Trophoblast cell (in vitro differentiated cells and primary cell): Measurements from ENCODE around the gene FHAD1.
A peak's percentile ranks its signal among the peaks of the same experiment; 100 is the strongest.

Experiments
- DNase-seq, 2 donors: peaks; one replicate each; pipeline ENCODE4 v3.0.0-alpha.2; 2016
- H2AFZ ChIP-seq: 2 replicates; pipeline ENCODE4 v1.6.1; 2013; ENCODE audit warnings: low read length, moderate library complexity, mild to moderate bottlenecking; ENCODE audit not compliant: insufficient read depth, poor library complexity
- H2AK5ac ChIP-seq: 2 replicates; pipeline ENCODE4 v1.6.1; 2013; ENCODE audit warnings: mild to moderate bottlenecking, low read length
- H2BK120ac ChIP-seq: 2 replicates; pipeline ENCODE4 v1.6.1; 2013; ENCODE audit warnings: low read length, mild to moderate bottlenecking, moderate library complexity; ENCODE audit not compliant: insufficient read depth, poor library complexity
- H2BK12ac ChIP-seq: 2 replicates; pipeline ENCODE4 v1.6.1; 2013; ENCODE audit warnings: mild to moderate bottlenecking, low read length, moderate library complexity
- H2BK5ac ChIP-seq: 2 replicates; pipeline ENCODE4 v1.6.1; 2013; ENCODE audit warnings: low read length, low read depth, moderate library complexity, mild to moderate bottlenecking; ENCODE audit not compliant: poor library complexity
- H3K14ac ChIP-seq: 2 replicates; pipeline ENCODE4 v1.6.1; 2013; ENCODE audit warnings: mild to moderate bottlenecking, low read length
- H3K18ac ChIP-seq: 2 replicates; pipeline ENCODE4 v1.6.1; 2013; ENCODE audit warnings: mild to moderate bottlenecking, low read length
- H3K23ac ChIP-seq: 2 replicates; pipeline ENCODE4 v1.6.1; 2013; ENCODE audit warnings: low read length
- H3K27ac ChIP-seq: 2 replicates; pipeline ENCODE4 v1.5.1; 2013; ENCODE audit warnings: low read depth, mild to moderate bottlenecking, inconsistent platforms, low read length, moderate library complexity
- H3K27me3 ChIP-seq: 2 replicates; pipeline ENCODE4 v1.6.1; 2013; ENCODE audit warnings: inconsistent platforms, mild to moderate bottlenecking, low read length, moderate library complexity; ENCODE audit not compliant: insufficient read depth
- H3K36me3 ChIP-seq, 2 experiments: 1 replicate in 1 of 2; 2 replicates in 1 of 2; pipeline ENCODE4 v1.6.1; 2013; ENCODE audit warnings: low read length in 2 of 2, mild to moderate bottlenecking in 2 of 2, moderate library complexity in 1 of 2; ENCODE audit not compliant: insufficient read depth in 2 of 2, control insufficient read depth in 1 of 2
- H3K4ac ChIP-seq: 2 replicates; pipeline ENCODE4 v1.6.1; 2013; ENCODE audit warnings: low read depth, mild to moderate bottlenecking, low read length, moderate library complexity
- H3K4me1 ChIP-seq, 2 experiments: 1 replicate in 1 of 2; 2 replicates in 1 of 2; pipeline ENCODE4 v1.6.1; 2013; ENCODE audit warnings: low read length in 2 of 2, mild to moderate bottlenecking in 2 of 2, moderate library complexity in 1 of 2; ENCODE audit not compliant: insufficient read depth in 2 of 2, control insufficient read depth in 1 of 2
- H3K4me2 ChIP-seq: 2 replicates; pipeline ENCODE4 v1.6.1; 2013; ENCODE audit warnings: inconsistent platforms, mild to moderate bottlenecking, low read length, moderate library complexity
- H3K4me3 ChIP-seq: 2 replicates; pipeline ENCODE4 v1.5.1; 2013; ENCODE audit warnings: mild to moderate bottlenecking, low read depth, low read length, inconsistent platforms
- H3K79me1 ChIP-seq: one replicate; pipeline ENCODE4 v1.6.1; 2013; ENCODE audit warnings: low read length
- H3K79me2 ChIP-seq: 2 replicates; pipeline ENCODE4 v1.6.1; 2013; ENCODE audit warnings: low read length, mild to moderate bottlenecking; ENCODE audit not compliant: control insufficient read depth, insufficient read depth, poor library complexity
- H3K9ac ChIP-seq: 2 replicates; pipeline ENCODE4 v1.6.1; 2013; ENCODE audit warnings: mild to moderate bottlenecking, low read length
- H3K9me3 ChIP-seq: 2 replicates; pipeline ENCODE4 v1.6.1; 2013; ENCODE audit warnings: low read depth, mild to moderate bottlenecking, control low read depth, inconsistent platforms, low read length; ENCODE audit not compliant: insufficient read depth
- H4K12ac ChIP-seq: 2 replicates; pipeline ENCODE4 v1.6.1; 2013; ENCODE audit warnings: low read depth, mild to moderate bottlenecking, low read length, moderate library complexity
- H4K8ac ChIP-seq: 2 replicates; pipeline ENCODE4 v1.6.1; 2013; ENCODE audit warnings: low read depth, mild to moderate bottlenecking, low read length, moderate library complexity
- H4K91ac ChIP-seq: one replicate; pipeline ENCODE4 v1.6.1; 2013; ENCODE audit warnings: low read depth, mild to moderate bottlenecking, low read length, moderate library complexity
- WGBS: extraction: QIAGEN DNeasy Blood & Tissue Kit; methylation state at CpG from one replicate; pipeline ENCODE4 v1.1.7; 2013; ENCODE audit warnings: missing lambda C conversion rate; ENCODE audit not compliant: insufficient read length, insufficient coverage; ENCODE audit errors: extremely low coverage; 5-methylcytosine and 5-hydroxymethylcytosine counted together

Gene FHAD1

DNA sequence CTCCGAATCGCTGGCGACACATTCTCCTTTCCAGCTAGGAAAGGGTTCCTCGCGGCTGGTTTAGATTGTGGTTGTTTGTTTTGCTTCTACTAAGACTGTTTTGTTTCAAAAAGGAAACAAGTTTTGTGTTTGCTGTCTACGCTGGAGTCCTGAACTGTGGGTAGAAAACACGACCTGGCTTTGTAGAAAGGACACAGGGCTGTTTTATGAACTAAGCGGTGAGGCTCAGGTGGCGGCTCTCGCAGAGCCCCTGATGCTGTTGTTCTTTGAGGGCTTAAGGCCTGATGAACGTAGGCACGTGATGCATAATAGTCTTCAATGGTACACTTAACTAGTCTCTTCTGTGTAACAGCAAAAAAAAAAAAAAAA, 27.0 kb upstream of the FHAD1 start:
- H3K18ac ChIP-seq, result no peak overlapping the region
- no peak overlapping the region for H2BK12ac ChIP-seq
- H3K14ac ChIP-seq, result no peak overlapping the region
- peaks cover 6% of the 10 kb centered on the region for H3K9me3 ChIP-seq
- no peak overlapping the region for H4K12ac ChIP-seq
- no peak overlapping the region for H3K23ac ChIP-seq
- no peak overlapping the region for H2AK5ac ChIP-seq
- no peak overlapping the region for H3K4me2 ChIP-seq
- H3K79me2 ChIP-seq, result peaks cover 2% of the 10 kb centered on the region
- H3K4ac ChIP-seq, result no peak overlapping the region
- H3K27ac ChIP-seq, result no peak overlapping the region
- WGBS, result no CpG with 5 or more reads among the region's 12 CpGs
- no peak overlapping the region for H3K4me3 ChIP-seq
- peaks cover 10 to 12% of the 10 kb centered on the region in 2 experiments for H3K36me3 ChIP-seq
- no peaks in the 10 kb centered on the region for H3K27me3 ChIP-seq
- no peak overlapping the region for H2BK120ac ChIP-seq
- H3K4me1 ChIP-seq, result peaks cover 3 to 4% of the 10 kb centered on the region in 2 experiments
- H4K91ac ChIP-seq, result no peak overlapping the region
- no peak overlapping the region for H3K9ac ChIP-seq
- peaks cover 6% of the 10 kb centered on the region for H3K79me1 ChIP-seq
- no peak for DNase-seq
- no peak overlapping the region for H4K8ac ChIP-seq
- H2AFZ ChIP-seq, result no peak overlapping the region
- no peak overlapping the region for H2BK5ac ChIP-seq

DNA sequence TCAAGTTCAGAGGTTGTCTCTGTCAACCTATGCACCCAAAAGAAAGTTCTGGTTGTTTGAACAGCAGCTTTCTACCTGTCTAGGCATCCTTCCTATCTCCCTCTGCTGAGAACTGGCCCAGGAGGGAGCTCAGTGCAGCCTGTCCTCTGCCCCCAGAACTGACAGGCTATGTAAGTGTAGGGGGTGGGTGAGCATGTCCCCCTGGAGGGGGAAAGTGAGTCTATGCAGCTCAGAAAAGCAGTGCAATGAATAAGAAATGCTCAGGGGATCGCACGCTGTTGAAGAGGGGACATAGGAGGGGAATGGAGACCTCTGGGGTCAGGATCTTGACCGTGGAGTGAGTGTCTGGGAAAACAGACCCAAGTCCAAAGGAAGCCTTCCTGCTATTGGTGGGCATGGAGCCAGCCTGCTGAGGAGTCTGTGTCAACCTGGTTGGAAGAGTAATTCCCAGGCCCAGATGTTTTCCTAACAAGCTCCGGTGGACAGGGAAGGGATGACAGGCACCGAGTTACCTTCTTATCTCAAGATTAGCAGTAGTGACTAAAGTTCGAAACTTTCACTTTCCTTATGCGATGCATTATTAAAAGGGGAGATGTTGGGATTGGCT, 26.1 kb upstream of the FHAD1 start:
- no peak overlapping the region for H3K4me2 ChIP-seq
- no peak overlapping the region for H2BK120ac ChIP-seq
- no peak overlapping the region for H3K9ac ChIP-seq
- H3K4ac ChIP-seq, result no peak overlapping the region
- no peaks in the 10 kb centered on the region for H3K79me2 ChIP-seq
- H2AFZ ChIP-seq, result no peak overlapping the region
- no peak overlapping the region for H3K14ac ChIP-seq
- H3K79me1 ChIP-seq, result peaks cover 3% of the 10 kb centered on the region
- H3K27me3 ChIP-seq, result no peaks in the 10 kb centered on the region
- no peak overlapping the region for H4K8ac ChIP-seq
- no peak overlapping the region for H3K4me3 ChIP-seq
- H2BK12ac ChIP-seq, result no peak overlapping the region
- peaks cover 4% of the 10 kb centered on the region for H3K9me3 ChIP-seq
- no peak for DNase-seq
- H2AK5ac ChIP-seq, result no peak overlapping the region
- H4K12ac ChIP-seq, result no peak overlapping the region
- no peak overlapping the region for H4K91ac ChIP-seq
- H3K23ac ChIP-seq, result no peak overlapping the region
- H3K36me3 ChIP-seq, result peaks cover 10 to 12% of the 10 kb centered on the region in 2 experiments
- no peak overlapping the region for H3K27ac ChIP-seq
- WGBS, result no CpG with 5 or more reads among the region's 7 CpGs
- H2BK5ac ChIP-seq, result no peak overlapping the region
- H3K4me1 ChIP-seq, result peaks cover 0 to 2% of the 10 kb centered on the region in 2 experiments
- H3K18ac ChIP-seq, result no peak overlapping the region

DNA sequence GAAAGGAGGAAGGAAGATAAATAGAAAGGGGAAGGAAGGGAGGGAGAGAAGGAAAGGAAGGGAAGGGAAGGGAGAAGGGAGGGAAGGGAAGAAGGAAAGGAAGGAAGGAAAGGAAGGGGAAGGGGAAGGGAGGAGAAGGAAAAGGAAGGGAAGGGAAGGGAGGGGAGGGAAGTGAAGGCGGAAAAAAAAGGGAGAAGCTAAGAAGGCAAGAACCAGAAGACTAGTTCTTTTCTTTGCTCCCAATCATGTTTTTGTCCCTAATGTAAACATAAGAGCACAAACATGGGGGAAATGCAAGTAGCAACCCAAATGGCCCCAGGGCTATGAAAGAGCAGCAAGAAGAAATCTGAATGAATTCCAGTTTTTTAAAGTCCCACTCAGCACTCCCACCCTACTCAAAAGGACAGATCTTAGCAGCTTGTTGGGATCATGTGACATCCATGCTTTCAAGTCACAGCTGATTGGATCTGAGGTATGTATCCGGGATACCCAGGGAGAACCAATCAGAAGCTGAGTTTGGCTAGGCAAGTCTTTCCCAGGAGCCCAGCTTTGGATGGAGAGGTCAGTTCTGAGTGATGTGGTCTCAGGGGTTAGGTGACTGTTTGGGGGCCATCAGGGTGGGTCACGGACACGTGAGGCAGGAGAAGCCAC, 24.2 kb upstream of the FHAD1 start:
- no peak overlapping the region for H2AFZ ChIP-seq
- H2BK120ac ChIP-seq, result no peak overlapping the region
- H3K9me3 ChIP-seq, result peaks cover 4% of the 10 kb centered on the region
- no peak for DNase-seq
- H4K12ac ChIP-seq, result no peak overlapping the region
- H3K4me1 ChIP-seq, result peaks cover 12 to 15% of the 10 kb centered on the region in 2 experiments
- H2AK5ac ChIP-seq, result peak overlapping the region; percentile 29
- no peak overlapping the region for H3K14ac ChIP-seq
- peaks cover 10 to 12% of the 10 kb centered on the region in 2 experiments for H3K36me3 ChIP-seq
- no peak overlapping the region for H3K4me2 ChIP-seq
- peak overlapping the region; percentile 4 for H4K91ac ChIP-seq
- no peak overlapping the region for H4K8ac ChIP-seq
- no peak overlapping the region for H3K4me3 ChIP-seq
- no peak overlapping the region for H3K23ac ChIP-seq
- H3K9ac ChIP-seq, result no peak overlapping the region
- H2BK5ac ChIP-seq, result no peak overlapping the region
- no peak overlapping the region for H2BK12ac ChIP-seq
- WGBS, result no CpG with 5 or more reads among the region's 4 CpGs
- H3K27ac ChIP-seq, result no peak overlapping the region
- no peaks in the 10 kb centered on the region for H3K79me2 ChIP-seq
- no peak overlapping the region for H3K4ac ChIP-seq
- H3K79me1 ChIP-seq, result peaks cover 3% of the 10 kb centered on the region
- no peaks in the 10 kb centered on the region for H3K27me3 ChIP-seq
- no peak overlapping the region for H3K18ac ChIP-seq

- no peak overlapping the region for H2BK5ac ChIP-seq
- H3K27me3 ChIP-seq, result no peaks in the 10 kb centered on the region
- no peak overlapping the region for H3K4me3 ChIP-seq
- H3K9ac ChIP-seq, result no peak overlapping the region
- H4K12ac ChIP-seq, result no peak overlapping the region
- H2AFZ ChIP-seq, result no peak overlapping the region
- no peak overlapping the region for H3K18ac ChIP-seq
- H2BK12ac ChIP-seq, result no peak overlapping the region
- no peak for DNase-seq
- peaks cover 7 to 8% of the 10 kb centered on the region in 2 experiments for H3K36me3 ChIP-seq
- H3K79me1 ChIP-seq, result peaks cover 3% of the 10 kb centered on the region
- no peak overlapping the region for H3K4me2 ChIP-seq
- no peak overlapping the region for H3K23ac ChIP-seq
- no CpG with 5 or more reads among the region's 8 CpGs for WGBS
- no peak overlapping the region for H3K14ac ChIP-seq
- H4K8ac ChIP-seq, result no peak overlapping the region
- no peak overlapping the region for H3K27ac ChIP-seq
- H2AK5ac ChIP-seq, result peak overlapping the region; percentile 27
- H2BK120ac ChIP-seq, result no peak overlapping the region
- H3K4ac ChIP-seq, result no peak overlapping the region
- peaks cover 12 to 15% of the 10 kb centered on the region in 2 experiments for H3K4me1 ChIP-seq
- H3K9me3 ChIP-seq, result peaks cover 2% of the 10 kb centered on the region
- no peaks in the 10 kb centered on the region for H3K79me2 ChIP-seq
- no peak overlapping the region for H4K91ac ChIP-seq
These were observed 22.7 kb upstream of the FHAD1 start for GRCh38 chr1:15224259-15224869.
